ENCODE measurements around the gene MRM3. TPM values are rescaled to one million over a fixed set of nuclear protein-coding genes. Genes with fewer than 3 reads are reported as not detected.
"Not testable (repeated sequence)": the region's sequence is repeated elsewhere in the genome, so short reads cannot be mapped to it uniquely, and the experiment has no call there.

MRM3 gene
- polyA plus RNA-seq, 5 donors, result 12.8 to 17.5 (median 16.6) TPM

DNA sequence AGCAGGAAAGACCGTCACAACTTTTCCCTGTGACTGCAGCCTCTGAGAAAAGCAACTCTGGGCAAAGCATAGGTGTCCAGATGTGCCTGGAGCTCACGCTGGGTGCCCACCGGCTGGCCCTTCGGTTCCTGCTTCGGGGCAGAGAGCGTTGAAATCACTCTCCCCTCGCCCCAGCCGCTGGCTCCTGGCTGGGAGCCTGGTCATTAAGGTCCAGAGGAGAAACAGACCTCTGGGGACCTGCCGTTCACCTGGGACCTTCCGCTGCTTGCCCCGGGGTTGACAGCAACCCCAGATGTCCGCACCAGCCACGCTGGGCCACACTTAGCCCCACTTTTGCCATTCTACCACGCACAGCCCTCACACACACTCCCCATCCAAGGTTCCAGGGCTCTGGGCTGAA, 13.1 kb downstream of the MRM3 start:
- no peak for DNase-seq

DNA sequence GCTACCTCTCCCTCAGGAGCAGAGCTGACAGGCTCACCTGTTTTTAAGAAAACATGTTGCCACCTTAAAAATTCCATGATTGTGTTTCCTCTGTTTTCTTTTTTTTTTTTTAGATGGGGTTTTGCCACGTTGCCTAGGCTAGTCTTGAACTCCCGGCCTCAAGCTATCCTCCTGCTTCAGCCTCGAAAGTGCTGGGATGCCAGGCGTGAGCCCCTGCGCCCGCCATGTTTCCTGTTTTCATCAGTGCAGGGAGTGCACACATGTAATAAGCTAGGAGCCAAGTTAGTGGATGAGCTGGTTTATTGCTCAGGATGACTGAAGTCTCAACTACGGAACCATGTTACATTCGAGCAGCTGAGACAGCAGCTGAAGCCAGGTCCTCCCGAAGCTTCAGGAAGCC, 13.6 kb downstream of the MRM3 start:
- no peak for DNase-seq

DNA sequence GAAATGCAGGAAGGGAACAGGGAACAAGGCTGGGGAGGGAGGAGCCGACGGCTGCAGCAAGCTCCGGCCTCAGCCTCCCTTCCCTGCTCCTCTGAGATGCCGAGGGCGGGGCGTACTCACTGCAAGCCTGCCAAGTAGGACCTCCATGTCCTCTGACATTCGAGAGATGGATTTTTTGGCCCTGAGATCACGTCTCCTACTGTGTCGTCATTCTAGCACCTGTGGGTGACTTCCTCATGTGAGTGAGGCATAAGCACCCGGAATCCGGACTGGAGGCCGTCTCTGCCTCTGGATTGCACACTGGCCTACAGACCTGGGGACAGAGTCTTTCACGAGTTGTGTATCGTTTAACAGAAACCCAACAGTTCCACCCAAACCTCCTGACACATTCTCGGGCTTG, 14.5 kb downstream of the MRM3 start:
- no peak for DNase-seq

DNA sequence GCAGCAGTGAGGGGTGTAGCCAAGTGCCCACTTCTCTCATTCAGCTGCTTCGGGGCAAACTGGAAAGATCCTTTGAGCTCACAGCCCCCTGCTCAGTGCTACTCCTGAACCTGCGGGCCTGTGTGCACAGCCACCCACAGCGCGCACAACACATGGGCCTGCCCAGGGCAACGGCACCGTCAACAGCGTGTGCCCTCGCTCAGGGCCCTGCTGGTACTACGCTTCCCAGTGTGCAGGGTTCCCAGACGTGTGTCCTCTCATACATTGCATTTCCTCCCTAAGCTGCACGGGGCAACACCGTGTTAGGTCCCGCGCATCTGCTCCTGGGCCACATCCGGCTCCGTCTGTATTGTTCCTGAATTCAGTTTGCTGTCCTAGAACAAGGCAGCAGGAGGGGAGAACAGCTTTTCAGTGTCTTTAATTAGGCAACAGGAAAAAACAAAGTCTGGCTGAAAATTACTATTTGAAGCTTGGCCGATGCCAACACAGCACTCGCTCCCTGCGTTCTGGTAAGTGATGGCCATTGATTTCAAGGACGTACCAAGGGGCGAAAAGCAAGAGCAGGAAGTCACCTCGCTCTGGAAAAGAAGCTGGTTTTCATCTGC, 15.2 kb downstream of the MRM3 start:
- DNase-seq, result no peak

DNA sequence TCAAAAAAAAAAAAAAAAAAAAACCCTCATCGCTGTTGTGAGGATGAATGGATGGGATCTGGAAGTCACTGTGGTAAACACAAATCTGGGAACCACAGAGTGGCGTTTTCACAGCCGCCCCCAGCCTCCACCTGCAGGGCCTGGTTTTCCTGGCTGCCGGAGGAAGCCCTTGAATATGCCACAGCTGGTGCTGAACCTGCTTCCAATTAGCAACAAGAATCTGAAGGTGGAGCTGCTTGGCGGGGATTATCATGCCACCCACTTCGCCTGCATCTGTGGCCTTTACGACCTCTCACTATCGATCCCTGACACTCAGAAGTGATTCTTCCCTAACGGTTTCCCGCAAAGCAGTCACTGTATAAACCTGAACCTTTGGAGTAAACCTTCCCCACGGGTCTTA, 16.1 kb downstream of the MRM3 start:
- DNase-seq, result no peak

DNA sequence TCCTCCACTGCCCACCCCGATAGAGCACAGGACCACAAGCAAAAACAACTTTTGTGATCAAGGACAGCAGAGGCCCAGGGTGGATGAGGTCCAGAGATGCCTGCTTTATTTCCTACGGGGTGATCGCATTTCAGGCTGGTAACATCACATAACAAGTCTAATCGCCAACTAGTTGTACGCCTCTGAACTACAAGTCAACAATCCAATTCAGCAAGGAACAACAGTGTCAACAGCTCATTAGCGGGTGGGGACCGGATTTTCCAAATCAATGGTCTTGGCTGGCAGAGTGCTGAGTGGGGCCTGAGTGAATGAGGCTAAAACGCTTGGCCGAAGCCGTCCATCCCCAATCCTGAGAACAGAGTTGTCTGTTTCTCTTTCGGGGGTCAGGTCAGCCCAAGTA, 17.1 kb downstream of the MRM3 start:
- DNase-seq, result no peak

DNA sequence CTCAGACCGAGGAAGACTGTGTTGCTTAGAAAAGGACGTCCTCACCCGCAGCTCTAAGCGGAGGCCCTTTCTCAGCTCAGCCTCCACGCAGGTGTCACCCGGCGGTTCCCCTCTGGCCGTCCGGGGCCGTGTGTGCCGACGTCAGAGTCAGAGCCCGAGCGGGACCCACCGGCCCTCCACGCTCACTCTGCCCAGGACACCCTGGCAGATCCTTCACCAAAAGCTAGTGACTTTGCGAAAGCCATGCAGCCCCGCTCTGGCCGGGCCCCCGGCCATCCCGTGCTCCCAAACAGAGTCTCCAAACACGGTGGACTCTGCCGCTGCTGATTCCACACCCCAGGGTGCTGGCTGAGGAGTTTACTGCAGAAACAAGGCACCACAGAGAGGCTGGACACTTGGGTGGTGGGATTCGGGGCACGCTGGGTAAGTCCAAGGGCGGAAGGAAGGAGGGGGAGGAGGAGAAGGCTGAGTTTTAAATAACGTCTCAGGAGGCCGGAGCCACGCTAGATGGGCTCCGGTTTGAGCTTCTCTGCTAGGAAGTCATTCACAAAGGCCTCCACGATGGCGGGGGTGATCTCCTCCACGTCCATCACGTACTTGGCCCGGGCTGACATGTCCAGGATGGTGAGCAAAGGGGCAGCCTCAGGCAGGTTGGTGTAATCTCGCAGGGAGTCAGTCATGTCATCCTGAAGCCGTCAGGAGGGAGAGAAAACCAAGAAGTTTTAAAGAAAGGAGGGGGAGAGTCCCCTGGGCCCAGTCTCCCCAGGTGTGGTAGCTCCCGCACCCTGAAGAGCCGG, 18.5 kb downstream of the MRM3 start:
- DNase-seq, result no peak

DNA sequence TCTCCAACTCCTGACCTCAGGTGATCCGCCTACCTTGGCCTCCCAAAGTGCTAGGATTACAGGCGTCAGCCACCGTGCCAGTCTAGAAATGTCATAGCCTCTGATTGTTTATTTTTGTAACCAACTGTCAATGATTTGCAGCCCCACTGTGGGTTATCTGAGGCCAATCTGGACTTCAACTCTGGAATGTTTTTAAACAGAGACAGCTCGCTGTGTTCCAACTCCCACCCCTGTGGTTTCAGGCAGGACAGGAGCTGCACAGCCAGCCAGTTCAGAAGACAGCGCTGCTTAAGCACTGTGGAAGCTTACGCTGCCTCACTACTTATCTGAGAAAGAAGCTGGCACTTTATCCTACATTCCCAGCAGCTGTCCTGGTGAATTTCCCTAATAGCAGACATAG, 19.5 kb downstream of the MRM3 start:
- no peak for DNase-seq

DNA sequence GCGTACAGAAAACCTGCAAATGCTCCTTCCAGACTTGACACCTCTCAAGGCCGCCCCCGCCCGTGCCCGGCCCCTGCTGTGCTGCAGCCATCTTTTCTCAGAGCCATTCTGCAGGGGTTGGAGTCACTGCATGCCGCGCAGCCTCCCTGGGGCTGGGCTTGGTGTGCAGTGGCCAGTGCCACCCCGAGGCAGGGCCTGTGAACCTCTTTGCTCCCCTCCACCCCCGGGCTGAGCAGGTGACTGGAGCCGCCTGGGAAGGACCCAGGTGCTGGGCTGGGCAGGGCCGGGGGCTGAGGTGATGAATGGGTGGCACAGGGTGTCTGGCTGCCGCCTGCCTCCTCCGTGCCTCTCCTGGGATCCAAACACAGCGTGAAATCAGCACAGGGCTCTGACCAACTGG, 20.3 kb downstream of the MRM3 start:
- DNase-seq, result no peak

DNA sequence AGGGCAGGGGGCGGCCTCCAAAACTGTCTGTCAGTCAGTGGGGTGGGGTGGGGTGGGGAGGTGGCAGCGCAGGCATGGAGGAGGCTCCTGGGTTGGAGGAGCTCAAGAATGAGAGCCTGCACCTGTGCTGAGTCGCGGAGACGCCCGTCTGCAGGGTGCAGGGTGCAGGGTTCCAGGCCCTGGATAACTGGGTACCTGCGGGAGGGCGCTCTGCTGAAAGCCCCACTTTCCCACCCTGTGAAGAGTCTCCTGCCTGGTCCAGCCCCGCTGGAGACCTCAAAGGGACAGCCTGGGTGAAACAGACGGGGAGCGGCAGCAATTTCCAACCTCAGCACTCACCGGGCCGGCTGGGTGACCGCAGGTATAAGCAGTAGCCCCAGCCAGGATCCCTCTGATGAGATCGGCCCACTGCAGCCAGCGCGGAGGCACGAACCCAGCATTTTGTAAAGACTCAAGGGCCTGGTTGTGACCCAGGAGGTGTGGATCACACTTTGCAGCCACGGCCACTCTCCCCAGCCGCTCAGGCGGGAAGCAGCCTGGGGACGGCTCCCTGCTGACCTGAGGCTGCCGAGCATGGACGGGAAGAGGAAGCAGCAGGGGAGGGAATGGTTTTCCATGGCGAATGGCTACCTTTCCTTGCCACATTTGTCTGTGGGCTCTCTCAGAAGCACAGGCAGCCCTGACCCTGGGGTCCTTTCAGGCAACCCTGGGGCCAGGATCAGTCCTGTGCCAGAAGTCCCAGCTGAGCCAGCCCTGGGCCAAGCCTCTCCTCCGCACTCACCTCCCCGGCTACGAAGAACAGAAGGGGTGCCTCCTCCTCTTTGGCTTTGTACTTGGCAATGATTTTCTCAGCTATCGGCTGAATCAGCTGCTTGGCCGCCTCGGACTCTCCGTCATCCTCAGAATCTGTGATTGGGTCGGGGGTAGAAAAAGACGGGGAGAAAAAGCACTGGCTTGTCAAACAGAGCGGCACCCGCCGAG, 21.0 kb downstream of the MRM3 start:
- no peak for DNase-seq

DNA sequence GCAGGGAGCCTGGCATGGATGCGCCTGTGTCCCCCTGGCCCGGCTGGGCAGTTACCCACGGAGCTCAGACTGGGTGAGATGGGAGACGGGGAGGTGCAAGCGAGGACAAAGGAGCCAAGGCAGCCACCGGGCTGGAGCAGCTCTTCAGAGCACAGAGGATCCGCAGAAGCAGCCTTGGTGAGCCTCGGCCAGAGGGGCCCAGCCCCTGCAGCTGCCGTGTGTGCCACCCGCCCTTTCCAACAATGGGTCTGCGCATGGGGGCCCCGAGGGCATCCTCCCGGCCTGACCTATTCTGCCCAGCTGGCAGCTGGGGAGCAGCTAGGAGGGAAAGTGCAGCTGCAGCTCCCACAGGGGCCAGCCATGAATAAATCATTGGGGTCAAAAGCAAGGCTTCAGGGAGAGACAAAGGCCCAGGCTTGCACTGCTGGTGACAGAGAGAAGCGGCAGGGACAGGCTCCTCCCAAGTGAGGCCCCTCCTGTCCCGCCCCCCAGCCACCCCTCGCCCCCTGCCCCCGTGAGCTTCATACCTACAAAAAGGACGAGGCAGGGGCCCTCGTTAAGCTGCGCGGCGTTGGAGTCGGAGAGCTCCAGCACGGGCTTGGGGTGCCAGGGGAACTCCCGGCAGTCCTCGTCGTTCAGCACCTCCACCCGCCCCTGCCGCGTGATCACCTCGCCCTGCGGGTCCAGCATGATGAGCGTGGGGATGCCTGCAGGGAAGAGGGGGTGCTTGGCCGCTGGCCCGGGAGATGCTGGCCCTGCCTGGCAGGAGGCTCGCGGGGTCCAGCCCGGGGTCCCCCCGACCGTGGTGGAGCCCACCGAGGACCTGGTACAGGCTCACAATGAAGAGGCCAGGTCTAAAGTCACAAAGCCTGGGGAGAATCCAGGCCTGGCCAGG, 22.6 kb downstream of the MRM3 start:
- DNase-seq, result no peak

DNA sequence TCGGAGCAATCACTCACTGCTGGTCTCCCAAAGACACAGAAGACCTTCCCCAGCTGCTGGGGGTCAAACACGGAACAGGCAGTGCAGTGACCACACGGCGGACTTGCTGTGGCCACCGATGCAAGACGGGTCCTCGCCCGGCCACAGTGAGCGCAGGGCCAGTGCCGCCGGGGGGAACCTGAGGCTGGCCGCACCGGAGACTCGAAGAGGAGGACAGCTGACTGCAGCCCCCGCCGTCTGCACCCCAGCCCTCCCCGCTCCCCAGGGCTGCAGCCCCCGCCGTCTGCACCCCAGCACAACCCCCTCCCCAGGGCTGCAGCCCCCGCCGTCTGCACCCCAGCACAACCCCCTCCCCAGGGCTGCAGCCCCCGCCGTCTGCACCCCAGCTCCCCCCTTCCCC, 23.7 kb downstream of the MRM3 start:
- DNase-seq, result not testable (repeated sequence)

DNA sequence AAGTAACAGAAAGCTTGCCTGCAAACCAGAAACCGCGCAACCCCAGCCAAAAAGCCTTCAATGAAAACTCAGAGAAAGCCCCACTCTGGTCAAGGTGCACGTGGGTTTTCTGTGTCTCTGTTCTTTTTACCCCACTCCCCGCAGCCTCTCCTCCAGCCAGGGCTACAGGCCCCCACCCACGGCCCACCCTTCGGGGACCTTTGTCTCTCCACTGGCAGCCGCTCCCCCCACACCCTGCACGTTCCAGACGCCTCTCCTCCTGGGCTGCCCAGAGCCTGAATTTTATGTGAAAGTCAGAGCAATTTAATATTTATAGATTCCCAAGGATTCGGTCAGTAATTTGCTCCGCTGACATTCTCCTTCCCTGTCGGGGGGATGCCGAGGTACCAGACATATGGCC, 24.2 kb downstream of the MRM3 start:
- DNase-seq, result no peak

DNA sequence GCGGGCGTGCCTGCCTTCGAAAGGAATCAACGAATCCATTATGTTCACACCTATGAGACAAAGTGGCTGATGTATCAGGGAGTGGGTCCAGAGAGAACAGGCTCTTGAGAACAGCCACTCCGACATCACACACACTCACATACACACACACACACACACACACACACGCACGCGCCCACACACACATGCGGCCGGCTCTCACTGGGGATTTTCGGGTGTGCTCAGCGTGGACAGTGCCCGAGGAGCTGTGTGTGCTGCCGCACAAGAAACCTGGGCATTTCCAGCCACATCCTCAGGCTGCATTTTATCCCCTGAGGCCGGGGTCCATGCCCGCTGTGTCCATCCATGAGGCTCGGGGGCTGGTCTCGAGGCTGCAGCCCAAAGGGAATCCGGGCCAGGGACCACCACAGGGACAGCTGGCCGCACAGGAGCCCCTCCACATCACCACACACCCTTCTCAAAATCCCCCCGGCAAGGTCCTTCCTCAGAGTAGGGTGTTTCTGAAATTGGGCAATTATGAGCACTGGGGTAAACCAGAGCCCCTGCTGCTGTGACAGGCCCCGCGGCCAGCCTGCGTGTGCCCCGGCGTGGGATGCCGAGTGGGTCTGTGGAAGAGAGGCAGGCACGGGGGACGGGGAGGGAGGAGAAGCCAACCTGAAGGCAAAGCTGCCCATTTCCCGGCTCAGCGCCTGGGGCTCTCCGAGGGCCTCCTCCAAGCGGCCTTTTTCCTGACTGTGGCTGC, 24.8 kb downstream of the MRM3 start:
- no peak for DNase-seq

DNA sequence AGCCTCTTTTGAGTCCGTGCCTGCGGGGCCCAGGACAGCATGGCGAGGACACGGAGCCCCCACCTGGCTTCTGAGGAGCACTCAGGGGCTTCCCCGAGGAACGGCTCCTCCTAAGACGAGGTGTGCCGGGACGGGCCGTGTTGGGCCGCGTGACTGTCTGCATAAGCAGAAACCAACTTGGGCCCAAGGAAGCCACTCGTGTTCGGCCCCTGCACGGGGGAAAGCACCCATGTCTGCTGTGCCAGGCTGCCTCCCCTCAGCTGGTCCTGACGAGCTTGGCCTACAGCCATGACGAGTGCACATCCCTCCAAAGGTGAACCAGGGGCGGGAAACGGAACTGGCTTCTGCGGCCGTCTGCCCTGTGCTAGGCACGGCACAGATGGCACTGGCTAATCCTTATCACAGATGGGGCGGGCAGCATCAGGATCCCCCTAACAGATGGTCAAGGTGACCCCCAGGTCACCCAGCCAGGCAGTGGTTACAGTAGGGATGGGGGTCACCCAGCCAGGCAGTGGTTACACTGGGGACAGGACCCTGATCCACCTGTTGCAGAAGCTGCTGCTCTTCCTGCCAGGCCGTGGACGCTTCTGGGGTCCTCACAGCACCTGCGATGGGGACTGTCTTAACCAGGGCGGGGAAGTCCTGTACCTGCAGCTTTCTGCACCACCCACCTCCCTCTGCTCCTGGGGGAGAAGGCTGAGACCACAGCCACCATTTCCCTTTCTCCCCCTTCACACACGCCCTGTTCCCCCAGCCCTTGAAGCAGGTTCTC, 25.6 kb downstream of the MRM3 start:
- DNase-seq, result no peak

DNA sequence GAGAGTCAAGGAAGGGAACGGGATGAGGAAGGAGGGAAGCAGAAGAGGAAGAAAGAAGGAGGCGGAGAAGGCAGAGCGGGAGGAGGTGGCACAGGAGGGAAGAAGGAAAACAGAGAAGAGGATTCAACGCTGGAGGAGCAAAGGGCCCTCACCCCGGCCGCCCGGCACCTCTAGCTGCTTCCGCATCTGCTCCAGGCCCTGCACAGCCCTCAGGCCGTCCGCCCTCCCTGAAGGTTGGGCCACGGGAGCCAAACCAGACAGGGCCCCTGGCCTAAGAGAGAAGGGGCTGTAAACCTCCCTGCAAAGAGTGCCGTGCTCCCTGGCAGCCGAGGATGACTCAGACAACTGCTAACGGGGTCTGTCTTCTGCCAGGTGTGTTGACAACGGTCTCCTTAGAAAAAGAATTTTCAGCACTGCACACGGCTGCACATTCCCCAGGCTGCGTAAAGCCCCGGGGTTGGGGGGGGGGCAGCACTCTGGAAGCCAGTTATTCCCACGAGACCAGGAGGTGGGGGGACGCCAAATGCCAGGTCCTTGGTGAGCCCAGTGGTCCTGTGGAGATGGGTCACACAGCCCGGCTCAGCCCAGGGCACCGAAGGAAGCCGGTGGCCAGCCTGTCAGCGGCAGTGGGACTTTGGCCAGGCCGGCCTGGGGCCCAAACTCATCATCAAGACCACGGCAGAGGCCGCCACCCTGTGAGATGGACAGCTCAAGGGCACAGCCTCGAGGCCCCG, 29.1 kb downstream of the MRM3 start:
- DNase-seq, result no peak

DNA sequence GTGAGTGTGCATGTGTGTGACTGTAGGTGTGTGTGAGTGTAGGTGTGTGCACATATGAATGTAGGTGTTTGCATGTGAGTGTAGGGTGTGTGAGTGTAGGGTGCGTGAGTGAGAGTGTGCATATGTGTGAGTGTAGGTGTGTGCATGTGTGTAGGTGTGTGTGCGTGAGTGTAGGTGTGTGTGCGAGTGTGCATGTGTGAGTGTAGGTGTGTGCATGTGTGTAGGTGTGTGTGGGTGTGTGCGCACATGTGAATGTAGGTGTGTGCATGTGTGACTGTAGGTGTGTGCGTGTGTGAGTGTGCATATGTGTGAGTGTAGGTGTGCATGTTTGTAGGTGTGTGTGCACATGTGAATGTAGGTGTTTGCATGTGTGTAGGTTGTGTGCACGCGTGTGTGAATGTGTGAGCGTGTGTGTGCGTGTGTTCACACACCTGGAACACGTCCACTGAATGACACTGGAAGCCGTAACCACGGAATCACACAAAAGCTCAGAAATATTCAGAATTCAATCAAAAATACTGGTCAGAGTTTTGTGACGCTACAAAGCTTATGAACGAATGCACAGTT, 30.6 kb downstream of the MRM3 start:
- DNase-seq, result no peak

DNA sequence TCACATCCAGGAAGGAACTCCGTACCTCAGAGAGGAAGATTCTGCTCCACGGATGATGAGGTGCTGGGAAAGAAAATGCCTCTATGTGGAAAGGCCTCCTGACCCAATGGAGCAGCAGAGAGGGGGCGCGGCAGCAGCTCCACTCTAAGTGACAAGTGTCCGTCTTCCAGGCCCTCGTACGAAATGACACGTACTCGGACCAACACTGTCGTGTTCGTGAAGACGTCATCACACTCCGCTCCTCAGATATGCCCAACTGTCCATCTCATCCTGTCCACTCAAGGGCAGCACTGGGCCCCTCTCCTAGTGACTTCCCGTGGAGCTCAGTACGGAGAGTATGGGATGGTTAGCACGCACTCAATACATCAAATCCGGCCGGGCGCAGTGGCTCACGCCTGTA, 32.2 kb downstream of the MRM3 start:
- no peak for DNase-seq

DNA sequence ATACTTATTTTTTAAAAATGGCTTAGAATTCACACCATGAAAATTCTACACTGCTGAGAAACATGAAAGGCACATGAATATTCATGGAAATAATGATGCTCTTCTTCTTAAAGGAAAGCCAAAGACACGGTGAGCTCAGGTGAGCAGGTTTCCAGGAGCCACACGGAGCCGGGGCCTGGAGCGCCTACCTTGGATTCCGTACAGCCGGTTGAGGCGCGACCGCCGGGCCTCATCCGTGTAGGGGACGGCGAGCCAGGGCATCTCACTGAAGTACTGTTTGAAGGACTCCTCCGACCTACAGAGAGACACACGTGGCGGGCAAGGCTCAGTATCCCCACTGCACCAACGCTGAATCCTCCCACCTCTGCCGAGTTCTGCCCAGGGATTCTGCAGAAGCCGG, 37.1 kb downstream of the MRM3 start:
- DNase-seq, result no peak
